Ovary (tissue), 9 donors: ENCODE measurements around the gene PLXNB1. TPM values are rescaled to one million over a fixed set of nuclear protein-coding genes. Genes with fewer than 3 reads are reported as not detected.
"Not testable (repeated sequence)": the region's sequence is repeated elsewhere in the genome, so short reads cannot be mapped to it uniquely, and the experiment has no call there.

ENCODE experiments used
- DNase-seq, 5 donors: peaks; one replicate each; pipeline ENCODE4 v3.0.0-alpha.2; 2019 to 2020
- H3K27ac ChIP-seq, 2 donors: fragments of 200-600 bp; one replicate each; pipeline versions ENCODE4 v1.5.1 to v1.8.0; 2019 to 2022
- H3K27me3 ChIP-seq: fragments of 200-600 bp; one replicate; pipeline ENCODE4 v1.8.0; 2022
- H3K36me3 ChIP-seq: fragments of 200-600 bp; sonication (generic); one replicate; pipeline ENCODE4 v1.5.1; 2019
- H3K4me1 ChIP-seq: one replicate; pipeline ENCODE4 v1.8.1; 2013; ENCODE audit warnings: mild to moderate bottlenecking, moderate library complexity; ENCODE audit not compliant: insufficient read depth
- H3K4me3 ChIP-seq: fragments of 200-600 bp; sonication (generic); one replicate; pipeline ENCODE4 v1.5.1; 2017
- H3K9me3 ChIP-seq, 2 donors: fragments of 200-600 bp in 1 of 2; sonication (generic) in 1 of 2; one replicate each; pipeline versions ENCODE4 v1.5.1 to v1.8.1; 2013 to 2019; ENCODE audit warnings: mild to moderate bottlenecking in 1 of 2, moderate library complexity in 1 of 2
- CTCF ChIP-seq, 3 donors: fragments of 450-650 bp in 2 of 3; fragments of 200-600 bp in 1 of 3; IDR thresholded peaks; one replicate each; pipeline versions ENCODE4 v1.5.1 to v1.8.0; 2016 to 2022; ENCODE audit warnings: antibody characterized with exemption in 3 of 3, mild to moderate bottlenecking in 1 of 3
- EP300 ChIP-seq: sonication (generic); formaldehyde crosslinking; IDR thresholded peaks from one replicate; pipeline ENCODE4 v1.6.1; 2017; ENCODE audit warnings: antibody characterized with exemption
- POLR2A ChIP-seq: fragments of 450-650 bp; IDR thresholded peaks from one replicate; pipeline ENCODE4 v1.6.1; 2017; ENCODE audit warnings: antibody characterized with exemption, mild to moderate bottlenecking, moderate library complexity
- WGBS, 3 donors: extraction: QIAGEN DNeasy Blood & Tissue Kit in 1 of 3; methylation state at CpG; one replicate each; pipeline versions ENCODE4 v1.1.5 to v1.1.7; 2013 to 2017; 5-methylcytosine and 5-hydroxymethylcytosine counted together
- intact Hi-C, 4 donors: fragments of 100-400 bp; cut with DNase I; formaldehyde crosslinking; loops; one replicate each; pipeline versions ENCODE4 v1.11.0 to v1.15.1; 2022 to 2023
- polyA plus RNA-seq, 2 donors: library from polyadenylated mRNA; stranded (reverse); fragments of 200-250 nt in 1 of 2; fragments of 350-450 nt in 1 of 2; fragmentation: Illumina TruSeq in 1 of 2; extraction: RNeasy Lipid Tissue Mini Kit (QIAGEN cat#74804) in 1 of 2; gene quantifications; one replicate each; pipeline ENCODE4 v1.2.3, GENCODE V29; 2013 to 2014
- total RNA-seq, 7 donors: library from RNA; depleted of rRNA in 2 of 7; stranded (reverse); fragments of >200 nt in 2 of 7; fragmentation: NEBNext Ultra II Directional in 3 of 7; extraction: Animal tissue kit (Norgen Biotek cat#: 25700) in 3 of 7; gene quantifications; one replicate each; pipeline versions ENCODE4 v1.1.0 to v1.2.4, GENCODE V29; 2016 to 2023
- donor health status: DM: no; HTN: no; CAD: no; lungs with moderate emphysema.
- donor health status: DM: no; HTN: no; CAD: no.
- donor health status: Bipolar disorder and iron deficiency.
- donor health status: DM: yes; HTN: yes; CAD: no.
- donor health status: DM: no; HTN: no; CAD: no.
- donor health status: DM: yes; HTN: yes; CAD: no.

Gene PLXNB1
- total and polyA plus RNA-seq, 9 donors = 11.2 to 166 (median 83.7) TPM

- intact Hi-C loops = no loop called here
- H3K4me1 ChIP-seq = peaks cover 3% of the 10 kb centered on the region
- H3K9me3 ChIP-seq = no peaks in the 10 kb centered on the region
- 86 to 88% (median 87%) methylated on average over 9 of the region's 9 CpGs for WGBS, 3 donors
- H3K27me3 ChIP-seq = no peaks in the 10 kb centered on the region
- TF ChIP-seq POLR2A = no peak
- TF ChIP-seq EP300 = no peak
- TF ChIP-seq CTCF (IDR thresholded peaks at IDR 0.05) = no peak
- no peaks in the 10 kb centered on the region for H3K36me3 ChIP-seq
- no peak overlapping the region for H3K27ac ChIP-seq
- DNase-seq = no peak
- H3K4me3 ChIP-seq = no peak overlapping the region
Observed at GRCh38 chr3:48476426-48477053, 46.7 kb upstream of the PLXNB1 start.

- H3K27me3 ChIP-seq = no peaks in the 10 kb centered on the region
- no peak overlapping the region for H3K27ac ChIP-seq
- TF ChIP-seq CTCF (IDR thresholded peaks at IDR 0.05) (no peak), EP300 (no peak), POLR2A (no peak)
- DNase-seq = no peak
- intact Hi-C loops = no loop called here
- no peak overlapping the region for H3K4me3 ChIP-seq
- H3K9me3 ChIP-seq = no peaks in the 10 kb centered on the region
- peaks cover 5% of the 10 kb centered on the region for H3K4me1 ChIP-seq
- 80 to 83% (median 82%) methylated on average over 11 of the region's 11 CpGs for WGBS, 3 donors
- H3K36me3 ChIP-seq = no peaks in the 10 kb centered on the region
Observed at GRCh38 chr3:48475188-48475587, 45.3 kb upstream of the PLXNB1 start.

GRCh38 chr3:48474619-48475018 is 44.7 kb upstream of the PLXNB1 start:
- Histone ChIP-seq H3K9me3 (no peaks in the 10 kb centered on the region), H3K36me3 (no peaks in the 10 kb centered on the region), H3K4me3 (no peak overlapping the region), H3K27ac (no peak overlapping the region), H3K4me1 (peaks cover 8% of the 10 kb centered on the region), H3K27me3 (no peaks in the 10 kb centered on the region)
- intact Hi-C loops = no loop called here
- TF ChIP-seq POLR2A (no peak), EP300 (no peak), CTCF (IDR thresholded peaks at IDR 0.05) (no peak)
- WGBS, 3 donors = 35 to 43% (median 41%) methylated on average over 4 of the region's 4 CpGs
- no peak for DNase-seq

- DNase-seq, H3K9me3 ChIP-seq, H3K36me3 ChIP-seq, H3K27me3 ChIP-seq, H3K4me3 ChIP-seq, intact Hi-C loops: not testable (repeated sequence)
- H3K4me1 ChIP-seq = peaks cover 11% of the 10 kb centered on the region
- WGBS, 3 donors = 92 to 93% (median 92%) methylated on average over 4 of the region's 4 CpGs
- H3K27ac ChIP-seq = peak overlapping the region in 1 of 2 donors; percentile 96
Observed at GRCh38 chr3:48474031-48474430, 44.1 kb upstream of the PLXNB1 start.

- H3K36me3 ChIP-seq = no peaks in the 10 kb centered on the region
- no peaks in the 10 kb centered on the region for H3K9me3 ChIP-seq
- WGBS, 3 donors = 60 to 69% (median 65%) methylated on average over 5 of the region's 5 CpGs
- peaks cover 11% of the 10 kb centered on the region for H3K4me1 ChIP-seq
- TF ChIP-seq POLR2A (no peak), CTCF (IDR thresholded peaks at IDR 0.05) (no peak)
- no peak overlapping the region for H3K4me3 ChIP-seq
- DNase-seq = no peak
- intact Hi-C loops = no loop called here
- no peaks in the 10 kb centered on the region for H3K27me3 ChIP-seq
- H3K27ac ChIP-seq = peak overlapping the region; percentile 92 to 96
Observed at GRCh38 chr3:48473617-48473952, 43.7 kb upstream of the PLXNB1 start.
